ENCODE measurements around the gene LRIG1.

GRCh38 chr3:66404903-66405700 lies 95.7 kb downstream of the LRIG1 start:
- TF ChIP-seq TEAD4 (IDR thresholded peaks at IDR 0.05; ENCODE audit: low read length) (no peak), TEAD4 (CRISPR knock-in tag; IDR thresholded peaks at IDR 0.05; ENCODE audit: borderline replicate concordance) (no peak), TBP (optimal IDR thresholded peaks at IDR 0.05; ENCODE audit: low read depth, low read length) (no peak)
